Measurements from ENCODE around the gene CLIP1.

DNA sequence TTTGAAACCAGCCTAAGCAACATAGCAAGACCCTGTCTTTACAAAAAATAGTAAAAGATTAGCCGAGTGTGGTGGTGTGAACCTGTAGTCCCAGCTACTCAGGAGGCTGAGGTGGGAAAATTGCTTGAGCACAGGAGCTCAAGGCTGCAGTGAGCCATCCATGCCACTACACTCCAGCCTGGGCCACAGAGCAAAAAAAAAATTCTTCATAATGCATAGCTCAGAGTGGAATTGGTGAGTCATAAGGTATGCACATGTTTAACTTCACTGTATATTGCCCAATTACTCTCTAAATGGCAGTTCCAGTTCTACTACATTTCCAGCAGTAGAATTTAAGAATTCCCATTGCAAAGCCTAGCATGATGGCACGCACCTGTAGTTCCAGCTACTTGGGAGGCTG is 26.8 kb upstream of the CLIP1 start:
- TF ChIP-seq CTCF (IDR thresholded peaks at IDR 0.05; ENCODE audit: low read depth, low read length, poor library complexity, severe bottlenecking) (no peak), EZH2phosphoT487 (IDR thresholded peaks at IDR 0.05; ENCODE audit: borderline replicate concordance, low read length) (no peak)
